HEK293T (cell line): ENCODE data around the gene BNIP2.

Source experiments
- BHLHE40 ChIP-seq: fragments of 450-650 bp; IDR thresholded peaks from 2 replicates; pipeline ENCODE4 v1.6.1; 2016; ENCODE audit warnings: mild to moderate bottlenecking, moderate library complexity, borderline replicate concordance
- FOXA1 ChIP-seq: fragments of 450-650 bp; IDR thresholded peaks from 2 replicates; pipeline ENCODE4 v1.6.1; 2016; ENCODE audit warnings: mild to moderate bottlenecking
- FOXK2 ChIP-seq: fragments of 450-650 bp; IDR thresholded peaks from 2 replicates; pipeline ENCODE4 v1.6.1; 2016; ENCODE audit warnings: mild to moderate bottlenecking
- FOXM1 ChIP-seq: fragments of 450-650 bp; IDR thresholded peaks from 2 replicates; pipeline ENCODE4 v1.6.1; 2017; ENCODE audit warnings: mild to moderate bottlenecking, borderline replicate concordance
- HDGF ChIP-seq: fragments of 450-650 bp; IDR thresholded peaks from 2 replicates; pipeline ENCODE4 v1.6.1; 2017; ENCODE audit warnings: antibody characterized with exemption, borderline replicate concordance
- L3MBTL2 ChIP-seq: fragments of 450-650 bp; conservative IDR thresholded peaks from 2 replicates; pipeline ENCODE4 v1.6.1; 2016; ENCODE audit warnings: mild to moderate bottlenecking
- LEF1 ChIP-seq: fragments of 450-650 bp; IDR thresholded peaks from 2 replicates; pipeline ENCODE4 v1.6.1; 2017; ENCODE audit warnings: mild to moderate bottlenecking, borderline replicate concordance
- PKNOX1 ChIP-seq: fragments of 450-650 bp; IDR thresholded peaks from 2 replicates; pipeline ENCODE4 v1.6.1; 2016
- SP1 ChIP-seq: fragments of 450-650 bp; IDR thresholded peaks from 2 replicates; pipeline ENCODE4 v1.6.1; 2017
- SUZ12 ChIP-seq: fragments of 450-650 bp; IDR thresholded peaks from 2 replicates; pipeline ENCODE4 v1.6.1; 2016; ENCODE audit warnings: mild to moderate bottlenecking
- ZNF384 ChIP-seq: fragments of 450-650 bp; IDR thresholded peaks from 2 replicates; pipeline ENCODE4 v1.6.1; 2016

DNA sequence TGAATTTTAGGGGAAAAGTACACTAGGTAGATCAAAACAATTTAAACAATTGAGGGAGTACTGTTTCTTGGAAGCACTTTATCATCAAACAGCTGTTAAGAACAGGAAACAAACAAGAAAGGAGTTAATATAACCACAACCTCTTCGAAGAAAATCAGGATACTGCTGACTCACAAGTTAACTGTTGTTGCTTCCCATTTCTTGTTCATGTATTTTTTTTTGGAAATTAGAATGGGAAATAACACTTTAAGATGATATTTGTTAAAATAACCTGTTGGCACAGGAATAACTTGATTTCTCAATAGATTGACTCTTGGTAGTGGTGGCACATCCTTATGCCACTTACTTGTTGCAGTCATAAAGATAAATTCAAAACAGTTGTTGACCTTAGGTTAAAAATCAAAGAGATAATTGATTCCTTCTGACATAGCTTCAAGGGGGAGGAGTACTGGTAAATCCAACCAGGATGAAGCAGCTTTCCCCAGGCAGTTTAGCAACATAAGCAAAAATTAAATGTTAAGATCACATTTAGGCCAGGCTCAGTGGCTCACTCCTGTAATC lies 3.3 kb downstream of the BNIP2 start:
- no peak for TF ChIP-seq FOXK2
- TF ChIP-seq BHLHE40 = no peak
- no peak for TF ChIP-seq ZNF384
- no peak for TF ChIP-seq SUZ12
- no peak for TF ChIP-seq SP1
- TF ChIP-seq HDGF = no peak
- no peak for TF ChIP-seq PKNOX1
- TF ChIP-seq L3MBTL2 = no peak
- TF ChIP-seq FOXM1 = no peak
- no peak for TF ChIP-seq LEF1
- TF ChIP-seq FOXA1 = no peak
